GM12873 (cell line): ENCODE data around the gene NAALAD2.

Experiments used
- CTCF ChIP-seq: IDR thresholded peaks from 2 replicates; pipeline ENCODE4 v1.5.1; 2012; ENCODE audit warnings: low read depth, mild to moderate bottlenecking, moderate library complexity, low read length, control low read depth; ENCODE audit not compliant: insufficient read depth; ENCODE audit errors: missing control alignments

The NAALAD2 gene

GRCh38 chr11:90237004-90237403 is 102.5 kb downstream of the NAALAD2 start:
- TF ChIP-seq CTCF, result no peak

GRCh38 chr11:90241414-90241813 is 107.0 kb downstream of the NAALAD2 start:
- TF ChIP-seq CTCF, result no peak
